ENCODE measurements around the gene IQSEC1.

GRCh38 chr3:13045241-13045903 is 27.9 kb downstream of the IQSEC1 start:
- TF ChIP-seq CTCF (conservative IDR thresholded peaks at IDR 0.05; ENCODE audit: low read depth in 2 of 2) (no peak), POLR2AphosphoS5 (IDR thresholded peaks at IDR 0.05; ENCODE audit: low read depth) (no peak), EZH2 (IDR thresholded peaks at IDR 0.05; ENCODE audit: low read depth, unreplicated experiment) (no peak), EZH2phosphoT487 (IDR thresholded peaks at IDR 0.05; ENCODE audit: unreplicated experiment) (no peak), ZNF114 (CRISPR knock-in tag; IDR thresholded peaks at IDR 0.05) (no peak), CREB1 (CRISPR knock-in tag; IDR thresholded peaks at IDR 0.05; ENCODE audit: low read depth) (no peak)
- TF ChIP-seq, protein P1, sequence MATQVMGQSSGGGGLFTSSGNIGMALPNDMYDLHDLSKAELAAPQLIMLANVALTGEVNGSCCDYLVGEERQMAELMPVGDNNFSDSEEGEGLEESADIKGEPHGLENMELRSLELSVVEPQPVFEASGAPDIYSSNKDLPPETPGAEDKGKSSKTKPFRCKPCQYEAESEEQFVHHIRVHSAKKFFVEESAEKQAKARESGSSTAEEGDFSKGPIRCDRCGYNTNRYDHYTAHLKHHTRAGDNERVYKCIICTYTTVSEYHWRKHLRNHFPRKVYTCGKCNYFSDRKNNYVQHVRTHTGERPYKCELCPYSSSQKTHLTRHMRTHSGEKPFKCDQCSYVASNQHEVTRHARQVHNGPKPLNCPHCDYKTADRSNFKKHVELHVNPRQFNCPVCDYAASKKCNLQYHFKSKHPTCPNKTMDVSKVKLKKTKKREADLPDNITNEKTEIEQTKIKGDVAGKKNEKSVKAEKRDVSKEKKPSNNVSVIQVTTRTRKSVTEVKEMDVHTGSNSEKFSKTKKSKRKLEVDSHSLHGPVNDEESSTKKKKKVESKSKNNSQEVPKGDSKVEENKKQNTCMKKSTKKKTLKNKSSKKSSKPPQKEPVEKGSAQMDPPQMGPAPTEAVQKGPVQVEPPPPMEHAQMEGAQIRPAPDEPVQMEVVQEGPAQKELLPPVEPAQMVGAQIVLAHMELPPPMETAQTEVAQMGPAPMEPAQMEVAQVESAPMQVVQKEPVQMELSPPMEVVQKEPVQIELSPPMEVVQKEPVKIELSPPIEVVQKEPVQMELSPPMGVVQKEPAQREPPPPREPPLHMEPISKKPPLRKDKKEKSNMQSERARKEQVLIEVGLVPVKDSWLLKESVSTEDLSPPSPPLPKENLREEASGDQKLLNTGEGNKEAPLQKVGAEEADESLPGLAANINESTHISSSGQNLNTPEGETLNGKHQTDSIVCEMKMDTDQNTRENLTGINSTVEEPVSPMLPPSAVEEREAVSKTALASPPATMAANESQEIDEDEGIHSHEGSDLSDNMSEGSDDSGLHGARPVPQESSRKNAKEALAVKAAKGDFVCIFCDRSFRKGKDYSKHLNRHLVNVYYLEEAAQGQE (IDR thresholded peaks at IDR 0.05; ENCODE audit: unreplicated experiment): no peak
- TF ChIP-seq, protein P2, sequence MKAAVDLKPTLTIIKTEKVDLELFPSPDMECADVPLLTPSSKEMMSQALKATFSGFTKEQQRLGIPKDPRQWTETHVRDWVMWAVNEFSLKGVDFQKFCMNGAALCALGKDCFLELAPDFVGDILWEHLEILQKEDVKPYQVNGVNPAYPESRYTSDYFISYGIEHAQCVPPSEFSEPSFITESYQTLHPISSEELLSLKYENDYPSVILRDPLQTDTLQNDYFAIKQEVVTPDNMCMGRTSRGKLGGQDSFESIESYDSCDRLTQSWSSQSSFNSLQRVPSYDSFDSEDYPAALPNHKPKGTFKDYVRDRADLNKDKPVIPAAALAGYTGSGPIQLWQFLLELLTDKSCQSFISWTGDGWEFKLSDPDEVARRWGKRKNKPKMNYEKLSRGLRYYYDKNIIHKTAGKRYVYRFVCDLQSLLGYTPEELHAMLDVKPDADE (IDR thresholded peaks at IDR 0.05): no peak
